PC-3 (cell line): ENCODE data around the gene GABRG3. TPM values are rescaled to one million over a fixed set of nuclear protein-coding genes. Genes with fewer than 3 reads are reported as not detected.

Experiments used
- ATAC-seq: fragments of 200-7000 bp; cut with Tn5 transposase; 2 replicates; pipeline ENCODE4 v1.9.1; 2020; ENCODE audit warnings: mild to moderate bottlenecking, moderate library complexity
- BruUV-seq: library from RNA; stranded (reverse); fragments of 400-500 nt; replicated peaks from 2 replicates; lab custom pipeline; 2021; lab: Mats Ljungman, UMichigan
- CTCF ChIA-PET: fragments of 300-600 bp; sonication (Branson Sonifier 250); formaldehyde crosslinking; loops from one replicate; lab custom pipeline; 2022; ENCODE audit warnings: antibody characterized with exemption; lab: Charles Lee
- POLR2A ChIA-PET: fragments of 300-600 bp; sonication (Branson Sonifier 250); formaldehyde crosslinking; loops from one replicate; lab custom pipeline; 2022; ENCODE audit warnings: antibody characterized with exemption; ENCODE audit not compliant: unreplicated experiment; lab: Charles Lee
- DNase-seq: peaks from one replicate; pipeline ENCODE4 v3.0.0-alpha.2; 2015
- H2AFZ ChIP-seq: fragments of 300-600 bp; sonication (generic); 2 replicates; pipeline ENCODE4 v1.6.0; 2016; ENCODE audit warnings: antibody characterized with exemption, low read length
- H3F3A ChIP-seq: fragments of 300-600 bp; sonication (generic); one replicate; pipeline ENCODE4 v1.6.0; 2017; ENCODE audit warnings: antibody characterized with exemption, low read length, control low read depth, mild to moderate bottlenecking; ENCODE audit not compliant: unreplicated experiment
- H3K27ac ChIP-seq: fragments of 300-600 bp; sonication (generic); 2 replicates; pipeline ENCODE4 v1.5.1; 2016; ENCODE audit warnings: mild to moderate bottlenecking, low read length
- H3K27me3 ChIP-seq: fragments of 300-600 bp; sonication (generic); 2 replicates; pipeline ENCODE4 v1.6.1; 2016; ENCODE audit warnings: low read length, mixed read lengths
- H3K36me3 ChIP-seq: fragments of 300-600 bp; sonication (generic); 2 replicates; pipeline ENCODE4 v1.6.1; 2016; ENCODE audit warnings: low read depth, mixed run types, low read length, mixed read lengths
- H3K4me1 ChIP-seq: fragments of 300-600 bp; sonication (generic); 2 replicates; pipeline ENCODE4 v1.5.1; 2016; ENCODE audit warnings: low read length; ENCODE audit not compliant: insufficient read depth
- H3K4me2 ChIP-seq: fragments of 300-600 bp; sonication (generic); 2 replicates; pipeline ENCODE4 v1.6.0; 2016; ENCODE audit warnings: low read length
- H3K4me3 ChIP-seq: fragments of 300-600 bp; sonication (generic); 2 replicates; pipeline ENCODE4 v1.5.1; 2016; ENCODE audit warnings: mild to moderate bottlenecking, low read length, mixed read lengths
- H3K79me2 ChIP-seq: fragments of 300-600 bp; sonication (generic); 2 replicates; pipeline ENCODE4 v1.6.1; 2017; ENCODE audit warnings: low read length, mixed read lengths
- H3K9ac ChIP-seq: fragments of 300-600 bp; sonication (generic); 2 replicates; pipeline ENCODE4 v1.6.0; 2016; ENCODE audit warnings: mild to moderate bottlenecking, low read length
- H3K9me2 ChIP-seq: fragments of 300-600 bp; sonication (generic); replicated peaks from 2 replicates; pipeline ENCODE4 v1.6.1; 2016; ENCODE audit warnings: mixed run types, low read length, mixed read lengths
- H3K9me3 ChIP-seq: fragments of 300-600 bp; sonication (generic); 2 replicates; pipeline ENCODE4 v1.6.1; 2016; ENCODE audit warnings: low read length, mixed read lengths
- H4K20me1 ChIP-seq: fragments of 300-600 bp; sonication (generic); 2 replicates; pipeline ENCODE4 v1.6.1; 2016; ENCODE audit warnings: low read length, mixed read lengths
- EZH2 ChIP-seq: fragments of 300-600 bp; sonication (generic); IDR thresholded peaks from one replicate; pipeline ENCODE4 v1.6.1; 2017; ENCODE audit warnings: antibody characterized with exemption, mild to moderate bottlenecking, low read length; ENCODE audit not compliant: unreplicated experiment
- EZH2phosphoT487 ChIP-seq: fragments of 300-600 bp; sonication (generic); IDR thresholded peaks from 2 replicates; pipeline ENCODE4 v1.6.1; 2018; ENCODE audit warnings: mild to moderate bottlenecking, antibody characterized with exemption, low read length, borderline replicate concordance
- intact Hi-C: fragments of 100-400 bp; cut with micrococcal nuclease; formaldehyde crosslinking; loops from 2 replicates; pipeline ENCODE4 v1.9.0; 2023
- total RNA-seq: library from RNA; depleted of rRNA; stranded (reverse); fragments of >200 nt; gene quantifications from 2 replicates; pipeline ENCODE4 v1.2.3, GENCODE V29; 2014
- TF ChIP-seq, protein P1 (sequence below): fragments of 300-600 bp; sonication (generic); conservative IDR thresholded peaks from 2 replicates; pipeline ENCODE4 v1.5.1; 2017; ENCODE audit warnings: antibody characterized with exemption, low read depth, mild to moderate bottlenecking, low read length

GABRG3 gene
- total RNA-seq, 1 experiment from 2014 or later: 0.11 TPM

GRCh38 chr15:27249046-27249759 is 278.2 kb downstream of the GABRG3 start:
- DNase-seq: no peak
- CTCF ChIA-PET: no interaction called here

DNA sequence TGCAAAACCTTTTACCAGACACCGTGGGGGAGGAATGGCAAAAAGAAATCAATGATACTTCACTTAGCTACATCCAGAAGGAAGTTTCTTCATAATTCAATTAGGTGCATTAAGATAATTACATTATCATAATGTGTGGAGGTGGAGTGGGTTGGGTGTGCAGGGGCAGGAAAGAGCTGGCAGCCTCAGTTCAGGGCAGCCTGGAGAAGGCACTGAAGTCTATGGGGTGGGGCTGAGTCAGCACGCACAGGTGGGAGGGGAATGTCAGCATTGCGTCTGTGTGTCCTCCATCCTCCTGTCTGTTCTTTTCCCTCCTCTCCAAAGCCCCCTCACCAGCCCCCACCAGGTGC is 278.8 kb downstream of the GABRG3 start:
- Histone ChIP-seq H3K9me3 (no peaks in the 10 kb centered on the region), H3K9me2 (no peaks in the 10 kb centered on the region), H3K4me2 (no peak overlapping the region), H3F3A (no peaks in the 10 kb centered on the region), H3K4me3 (no peak overlapping the region), H3K27me3 (no peaks in the 10 kb centered on the region), H3K27ac (no peak overlapping the region), H3K36me3 (no peaks in the 10 kb centered on the region), H3K79me2 (no peaks in the 10 kb centered on the region), H3K9ac (no peak overlapping the region), H4K20me1 (no peaks in the 10 kb centered on the region), H3K4me1 (no peaks in the 10 kb centered on the region), H2AFZ (no peak overlapping the region)
- no peak for ATAC-seq
- CTCF ChIA-PET: no interaction called here
- TF ChIP-seq, protein P1, sequence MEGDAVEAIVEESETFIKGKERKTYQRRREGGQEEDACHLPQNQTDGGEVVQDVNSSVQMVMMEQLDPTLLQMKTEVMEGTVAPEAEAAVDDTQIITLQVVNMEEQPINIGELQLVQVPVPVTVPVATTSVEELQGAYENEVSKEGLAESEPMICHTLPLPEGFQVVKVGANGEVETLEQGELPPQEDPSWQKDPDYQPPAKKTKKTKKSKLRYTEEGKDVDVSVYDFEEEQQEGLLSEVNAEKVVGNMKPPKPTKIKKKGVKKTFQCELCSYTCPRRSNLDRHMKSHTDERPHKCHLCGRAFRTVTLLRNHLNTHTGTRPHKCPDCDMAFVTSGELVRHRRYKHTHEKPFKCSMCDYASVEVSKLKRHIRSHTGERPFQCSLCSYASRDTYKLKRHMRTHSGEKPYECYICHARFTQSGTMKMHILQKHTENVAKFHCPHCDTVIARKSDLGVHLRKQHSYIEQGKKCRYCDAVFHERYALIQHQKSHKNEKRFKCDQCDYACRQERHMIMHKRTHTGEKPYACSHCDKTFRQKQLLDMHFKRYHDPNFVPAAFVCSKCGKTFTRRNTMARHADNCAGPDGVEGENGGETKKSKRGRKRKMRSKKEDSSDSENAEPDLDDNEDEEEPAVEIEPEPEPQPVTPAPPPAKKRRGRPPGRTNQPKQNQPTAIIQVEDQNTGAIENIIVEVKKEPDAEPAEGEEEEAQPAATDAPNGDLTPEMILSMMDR: no peak
- no peak for TF ChIP-seq EZH2phosphoT487
- no peak for TF ChIP-seq EZH2
- POLR2A ChIA-PET: no interaction called here
- no TSS peak for BruUV-seq
- intact Hi-C loops: no loop called here
- DNase-seq: no peak

More at GRCh38 chr15:27249046-27249759, 278.2 kb downstream of the GABRG3 start:
- H3K4me1 ChIP-seq: no peaks in the 10 kb centered on the region
- intact Hi-C loops: no loop called here
- no peaks in the 10 kb centered on the region for H3K36me3 ChIP-seq
- H3K79me2 ChIP-seq: no peaks in the 10 kb centered on the region
- BruUV-seq: no TSS peak
- TF ChIP-seq, protein P1: no peak
- TF ChIP-seq EZH2 (no peak), EZH2phosphoT487 (no peak)
- no peak overlapping the region for H2AFZ ChIP-seq
- no peak overlapping the region for H3K4me3 ChIP-seq
- H3K4me2 ChIP-seq: no peak overlapping the region
- H3F3A ChIP-seq: no peaks in the 10 kb centered on the region
- no peak for ATAC-seq
- H3K27ac ChIP-seq: no peak overlapping the region
- no peaks in the 10 kb centered on the region for H3K9me3 ChIP-seq
- POLR2A ChIA-PET: no interaction called here
- H4K20me1 ChIP-seq: no peaks in the 10 kb centered on the region
- no peaks in the 10 kb centered on the region for H3K27me3 ChIP-seq
- H3K9ac ChIP-seq: no peak overlapping the region
- H3K9me2 ChIP-seq: no peaks in the 10 kb centered on the region

GRCh38 chr15:27250223-27250622 is 279.2 kb downstream of the GABRG3 start:
- BruUV-seq: no TSS peak
- no peaks in the 10 kb centered on the region for H3K4me1 ChIP-seq
- CTCF ChIA-PET: no interaction called here
- DNase-seq: peak; percentile 10
- TF ChIP-seq, protein P1: no peak
- TF ChIP-seq EZH2: no peak
- no peak for TF ChIP-seq EZH2phosphoT487
- H3K4me2 ChIP-seq: no peak overlapping the region
- POLR2A ChIA-PET: no interaction called here
- H3F3A ChIP-seq: no peaks in the 10 kb centered on the region
- H4K20me1 ChIP-seq: no peaks in the 10 kb centered on the region
- intact Hi-C loops: no loop called here
- H3K4me3 ChIP-seq: no peak overlapping the region
- H3K9me3 ChIP-seq: no peaks in the 10 kb centered on the region
- no peak overlapping the region for H3K9ac ChIP-seq
- H3K9me2 ChIP-seq: no peaks in the 10 kb centered on the region
- H3K27me3 ChIP-seq: no peaks in the 10 kb centered on the region
- no peak overlapping the region for H2AFZ ChIP-seq
- no peaks in the 10 kb centered on the region for H3K36me3 ChIP-seq
- ATAC-seq: no peak
- no peak overlapping the region for H3K27ac ChIP-seq
- H3K79me2 ChIP-seq: no peaks in the 10 kb centered on the region
